OCI-M2 (cell line): ENCODE data around the gene DPM2.

Source experiments
- DNase-seq: peaks from one replicate; lab custom pipeline; 2025; ENCODE audit not compliant: unreplicated experiment; lab: John Stamatoyannopoulos, UW

Gene DPM2

GRCh38 chr9:127899128-127899943, 38.3 kb downstream of the DPM2 start, which contains the start of gene ST6GALNAC6:
Gene ST6GALNAC6, minus strand, starts transcription at chr9:127899603. Its CDS starts 1,622 bp downstream, at chr9:127897981.
- no peak for DNase-seq

- no peak for DNase-seq
Measured at GRCh38 chr9:127898433-127899127, 39.1 kb downstream of the DPM2 start.

- no peak for DNase-seq
Measured at GRCh38 chr9:127897193-127897692, 40.4 kb downstream of the DPM2 start.

- DNase-seq, result no peak
Measured at GRCh38 chr9:127896395-127897192, 41.1 kb downstream of the DPM2 start.

- no peak for DNase-seq
Measured at GRCh38 chr9:127895811-127896210, 41.8 kb downstream of the DPM2 start.

- no peak for DNase-seq
Measured at GRCh38 chr9:127893392-127893791, 44.3 kb downstream of the DPM2 start.

GRCh38 chr9:127892831-127893230, 44.8 kb downstream of the DPM2 start:
- no peak for DNase-seq

GRCh38 chr9:127890053-127890452, 47.6 kb downstream of the DPM2 start:
- no peak for DNase-seq

- DNase-seq, result no peak
Measured at GRCh38 chr9:127887792-127888191, 49.9 kb downstream of the DPM2 start.

- DNase-seq, result no peak
Measured at GRCh38 chr9:127886401-127886972, 51.2 kb downstream of the DPM2 start.

GRCh38 chr9:127885508-127886281, 52.0 kb downstream of the DPM2 start:
- no peak for DNase-seq
